HG03039 (cell line): ENCODE measurements around the gene ALDH1A1.

ENCODE experiments used
- ATAC-seq: cut with Tn5 transposase; IDR thresholded peaks from one replicate; pipeline ENCODE4 v1.9.1; 2021; ENCODE audit warnings: mild to moderate bottlenecking, moderate library complexity; ENCODE audit not compliant: unreplicated experiment

The ALDH1A1 gene

GRCh38 chr9:72952914-72953313 lies at the start of gene ALDH1A1:
TSS of gene ALDH1A1 (minus strand) at chr9:72953053. CDS start at chr9:72953000, 53 bp downstream.
- no peak for ATAC-seq

- no peak for ATAC-seq
Observed at GRCh38 chr9:73001860-73002259, 49.0 kb upstream of the ALDH1A1 start.

- no peak for ATAC-seq
Observed at GRCh38 chr9:72998363-72998762, 45.5 kb upstream of the ALDH1A1 start.

DNA sequence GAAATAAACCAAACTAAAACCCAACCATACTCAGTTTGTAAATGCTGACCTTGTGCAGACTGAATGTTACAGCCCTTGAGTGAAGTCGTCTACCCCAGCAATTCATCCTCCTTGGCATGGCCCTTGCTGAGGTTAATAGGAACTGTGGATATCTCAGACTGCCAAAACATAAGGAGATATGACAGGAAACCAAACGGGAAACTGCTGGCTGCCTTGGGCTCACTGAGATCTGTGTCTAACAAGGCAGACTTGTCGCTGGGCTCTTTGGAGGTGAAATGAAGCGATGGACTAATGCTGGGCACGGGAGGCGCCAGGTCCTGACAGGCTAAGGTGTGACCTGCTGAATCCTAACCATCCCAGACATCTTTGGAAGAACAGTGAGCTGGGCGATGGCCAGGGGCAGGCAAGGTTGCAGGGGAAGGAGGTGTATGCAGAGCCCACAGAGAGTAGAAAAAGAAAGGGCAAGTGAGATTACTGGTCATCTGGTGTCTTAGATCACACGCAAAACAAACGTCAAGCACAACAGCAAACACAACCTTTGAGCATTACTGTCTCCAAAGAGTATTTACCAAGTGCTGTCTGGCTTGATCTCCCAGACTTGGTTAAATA lies 44.6 kb upstream of the ALDH1A1 start:
- no peak for ATAC-seq

GRCh38 chr9:72996684-72997314 lies 43.9 kb upstream of the ALDH1A1 start:
- ATAC-seq = no peak

GRCh38 chr9:72996114-72996513 lies 43.3 kb upstream of the ALDH1A1 start:
- ATAC-seq = no peak

DNA sequence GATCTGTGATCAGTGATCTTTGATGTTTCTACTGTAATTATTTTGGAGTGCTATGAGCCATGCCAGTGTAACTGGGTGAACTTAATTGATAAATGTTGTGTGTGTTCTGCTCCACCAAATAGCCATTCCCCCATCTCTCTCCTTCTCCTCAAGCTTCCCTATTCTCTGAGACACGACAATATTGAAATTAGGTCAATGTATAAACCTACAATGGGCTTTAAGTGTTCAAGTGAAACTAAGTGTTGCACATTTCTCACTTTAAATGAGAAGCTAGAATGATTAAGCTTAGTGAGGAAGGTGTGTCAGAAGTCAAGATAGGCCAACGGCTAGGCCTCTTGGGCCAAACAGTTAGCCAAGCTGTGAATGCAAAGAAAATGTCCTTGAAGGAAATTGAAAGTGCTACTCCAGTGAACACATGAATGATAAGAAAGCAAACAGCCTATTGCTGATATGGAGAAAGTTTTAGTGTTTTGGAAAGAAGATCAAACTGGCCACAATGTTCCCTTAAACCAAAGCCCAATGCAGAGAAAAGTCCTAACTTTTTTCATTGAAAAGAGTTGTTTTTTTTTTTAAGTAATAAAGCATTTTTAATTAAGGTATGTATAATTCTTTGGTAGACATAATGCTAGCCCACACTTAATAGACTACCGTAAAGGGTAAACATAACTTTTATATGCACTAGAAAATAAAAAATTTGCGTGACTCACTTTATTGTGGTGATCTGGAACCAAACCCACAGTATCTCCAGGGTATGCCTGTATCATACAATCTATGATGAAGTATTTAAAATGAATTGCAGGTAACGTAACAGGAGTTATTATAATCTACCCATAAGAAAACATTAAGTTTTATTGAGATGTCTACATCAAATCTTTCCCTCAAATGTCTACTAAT lies 42.5 kb upstream of the ALDH1A1 start:
- no peak for ATAC-seq

- ATAC-seq = no peak
Observed at GRCh38 chr9:72991772-72992171, 38.9 kb upstream of the ALDH1A1 start.

DNA sequence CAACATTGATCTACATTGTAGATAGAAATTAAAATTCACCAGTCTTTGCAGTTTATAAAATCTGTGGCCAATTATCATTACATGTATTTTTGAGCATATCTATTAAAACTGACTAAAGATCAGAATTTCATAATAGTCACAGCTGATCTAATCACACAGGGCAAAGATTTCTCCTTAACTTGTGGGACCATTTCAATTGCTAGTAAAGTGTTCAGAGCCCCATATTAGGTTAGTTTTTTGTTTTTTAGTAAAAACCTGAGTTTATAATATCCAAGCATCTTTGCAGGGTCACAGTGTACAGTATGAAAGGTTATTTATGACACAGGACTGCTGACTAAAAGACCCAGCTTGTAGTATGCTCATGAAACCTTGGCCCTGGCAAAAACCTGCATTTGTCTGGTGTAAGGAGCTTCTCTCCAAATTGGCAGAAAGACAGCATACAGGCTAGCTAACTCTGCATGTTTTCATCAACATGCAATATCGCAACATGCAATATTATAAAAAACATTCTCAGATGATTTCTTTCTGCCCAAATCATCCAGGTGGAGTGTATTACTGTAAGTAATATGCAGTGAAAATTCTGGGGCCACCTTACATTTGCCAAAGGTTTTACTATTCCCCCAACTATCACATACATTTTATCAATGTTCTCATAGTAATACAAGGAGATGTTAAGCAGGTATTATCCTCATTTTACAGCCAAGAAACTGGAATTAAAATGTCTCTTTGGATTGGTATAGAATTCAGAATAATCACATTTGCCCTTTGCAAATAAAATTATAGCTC lies 37.7 kb upstream of the ALDH1A1 start:
- no peak for ATAC-seq

DNA sequence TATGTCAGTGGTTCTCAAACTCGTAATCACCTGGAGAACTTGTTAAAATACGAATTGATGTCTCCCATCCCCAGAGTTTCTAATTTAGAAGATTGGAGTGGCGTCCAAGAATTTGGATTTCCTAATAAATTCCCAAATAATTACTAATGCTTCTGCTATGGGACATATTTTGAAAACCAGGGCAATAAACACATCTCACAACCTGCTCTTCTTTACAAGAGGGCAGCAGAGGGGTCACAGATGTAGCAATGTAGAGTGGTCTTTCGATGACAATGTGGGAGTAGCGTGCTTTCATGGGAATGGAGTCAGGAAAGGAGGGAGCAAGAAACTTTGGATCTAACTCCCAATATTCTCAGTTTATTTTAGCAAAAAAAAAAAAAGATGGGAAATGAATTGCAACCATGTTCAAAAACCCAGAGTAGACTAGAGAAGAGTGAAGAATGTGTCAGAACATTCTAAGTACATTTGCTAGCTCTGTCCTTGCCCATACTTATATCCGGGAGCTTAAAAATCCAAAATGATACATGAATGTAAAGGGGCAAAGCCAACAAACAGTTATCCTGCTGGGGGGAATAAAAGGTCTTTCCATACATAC lies 33.8 kb upstream of the ALDH1A1 start:
- ATAC-seq = no peak

GRCh38 chr9:72985746-72986145 lies 32.9 kb upstream of the ALDH1A1 start:
- ATAC-seq = no peak

DNA sequence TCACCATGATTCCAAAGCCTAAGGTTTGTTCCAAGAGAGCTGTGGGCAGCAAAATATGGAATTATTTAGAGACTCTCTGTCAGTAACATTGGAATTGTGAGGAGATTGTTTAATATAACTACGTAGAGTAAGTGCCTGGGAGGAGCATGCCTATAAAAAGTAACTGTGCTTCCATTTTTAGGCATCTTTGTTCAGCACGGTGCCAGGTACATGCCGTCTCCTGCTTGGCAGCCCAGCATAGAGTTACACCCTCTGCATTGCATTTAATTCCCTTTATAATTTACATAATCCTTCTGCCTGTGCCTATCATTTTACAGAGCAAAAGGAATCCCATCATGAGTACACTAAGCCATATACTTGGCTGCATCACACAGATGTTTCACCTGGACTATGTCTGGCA lies 32.1 kb upstream of the ALDH1A1 start:
- no peak for ATAC-seq

- ATAC-seq = no peak
Observed at GRCh38 chr9:72984226-72984947, 31.5 kb upstream of the ALDH1A1 start.

DNA sequence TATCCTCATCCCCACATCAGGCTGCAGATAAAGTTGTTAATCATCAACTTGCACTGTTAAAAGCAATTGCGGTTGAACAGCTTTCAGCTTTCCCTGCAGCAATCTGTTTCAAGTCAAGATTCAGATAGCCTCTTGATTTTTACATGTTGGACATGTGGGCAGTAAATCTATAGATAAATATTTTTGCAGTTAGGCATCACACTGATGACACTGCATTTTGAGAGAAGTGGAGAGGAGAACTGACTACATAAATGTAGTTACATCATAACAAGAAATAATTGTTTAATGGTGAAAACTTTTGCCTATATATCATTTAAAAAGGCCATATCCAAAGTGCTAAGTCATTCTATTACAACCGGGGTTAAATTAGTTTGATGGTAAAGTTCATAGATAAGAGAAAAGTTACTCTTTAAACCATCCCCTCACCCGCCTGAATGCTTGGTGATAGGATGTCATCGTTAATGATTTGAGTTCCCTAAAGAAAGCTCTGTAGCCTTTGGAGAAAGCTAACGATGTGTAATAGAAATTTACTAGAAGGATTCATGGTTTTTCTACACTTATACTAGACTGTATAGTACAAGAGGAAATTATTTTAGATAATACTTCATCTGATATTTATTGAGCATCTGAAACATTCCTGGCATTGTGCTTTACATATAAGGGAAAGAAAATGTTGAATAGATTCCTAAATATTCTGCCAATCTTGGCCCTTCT lies 30.8 kb upstream of the ALDH1A1 start:
- no peak for ATAC-seq

- no peak for ATAC-seq
Observed at GRCh38 chr9:72983056-72983455, 30.2 kb upstream of the ALDH1A1 start.

GRCh38 chr9:72982146-72982799 lies 29.4 kb upstream of the ALDH1A1 start:
- ATAC-seq = no peak

- no peak for ATAC-seq
Observed at GRCh38 chr9:72981433-72981832, 28.6 kb upstream of the ALDH1A1 start.

GRCh38 chr9:72980600-72981265 lies 27.9 kb upstream of the ALDH1A1 start:
- ATAC-seq = no peak
